PC-9 (cell line): Measurements from ENCODE around the gene LDB1. TPM values are rescaled to one million over a fixed set of nuclear protein-coding genes. Genes with fewer than 3 reads are reported as not detected.

Experiments used
- BruUV-seq: library from RNA; stranded (reverse); fragments of 400-500 nt; replicated peaks from 2 replicates; lab custom pipeline; 2021; lab: Mats Ljungman, UMichigan
- CTCF ChIA-PET: fragments of 300-600 bp; sonication (Branson Sonifier 250); formaldehyde crosslinking; loops from one replicate; lab custom pipeline; 2022; ENCODE audit warnings: antibody characterized with exemption; lab: Charles Lee
- POLR2A ChIA-PET: fragments of 300-600 bp; sonication (Branson Sonifier 250); formaldehyde crosslinking; loops from one replicate; lab custom pipeline; 2022; ENCODE audit warnings: antibody characterized with exemption; ENCODE audit not compliant: unreplicated experiment; lab: Charles Lee
- DNase-seq, 2 experiments: peaks; one replicate each; pipeline versions ENCODE4 v3.0.0 to v3.0.0-alpha.2; 2015 to 2022; ENCODE audit warnings: mixed read lengths in 1 of 2
- H2AFZ ChIP-seq: fragments of 200-600 bp; sonication (generic); 2 replicates; pipeline ENCODE4 v1.8.1; 2017; ENCODE audit warnings: antibody characterized with exemption
- H3F3A ChIP-seq: fragments of 200-600 bp; sonication (generic); 2 replicates; pipeline ENCODE4 v1.8.1; 2017; ENCODE audit warnings: antibody characterized with exemption, mild to moderate bottlenecking, low read depth; ENCODE audit not compliant: insufficient read depth
- H3K27ac ChIP-seq: fragments of 200-600 bp; sonication (generic); 2 replicates; pipeline ENCODE4 v1.6.1; 2016; ENCODE audit warnings: mixed run types
- H3K27me3 ChIP-seq: fragments of 200-600 bp; sonication (generic); 2 replicates; pipeline ENCODE4 v1.6.1; 2016; ENCODE audit warnings: low read depth, mixed run types; ENCODE audit not compliant: insufficient read depth
- H3K36me3 ChIP-seq: fragments of 200-600 bp; sonication (generic); 2 replicates; pipeline ENCODE4 v1.6.1; 2016; ENCODE audit warnings: low read depth, mixed run types
- H3K4me1 ChIP-seq: fragments of 200-600 bp; sonication (generic); replicated peaks from 2 replicates; pipeline ENCODE4 v1.6.1; 2016; ENCODE audit warnings: mixed run types; ENCODE audit not compliant: insufficient read depth
- H3K4me2 ChIP-seq: fragments of 200-600 bp; sonication (generic); 2 replicates; pipeline ENCODE4 v1.6.1; 2017; ENCODE audit warnings: mixed run types
- H3K4me3 ChIP-seq: fragments of 200-600 bp; sonication (generic); 2 replicates; pipeline ENCODE4 v1.6.1; 2016; ENCODE audit warnings: mixed run types
- H3K79me2 ChIP-seq: fragments of 200-600 bp; sonication (generic); 2 replicates; pipeline ENCODE4 v1.6.1; 2017; ENCODE audit warnings: low read depth, mixed run types
- H3K9me2 ChIP-seq: fragments of 200-600 bp; sonication (generic); 2 replicates; pipeline ENCODE4 v1.8.1; 2017; ENCODE audit warnings: mild to moderate bottlenecking; ENCODE audit not compliant: insufficient read depth
- H3K9me3 ChIP-seq: fragments of 200-600 bp; sonication (generic); 2 replicates; pipeline ENCODE4 v1.8.1; 2016; ENCODE audit warnings: low read depth; ENCODE audit not compliant: insufficient read depth
- H4K20me1 ChIP-seq: fragments of 200-600 bp; sonication (generic); 2 replicates; pipeline ENCODE4 v1.8.1; 2017; ENCODE audit not compliant: insufficient read depth
- EZH2 ChIP-seq: fragments of 200-600 bp; sonication (generic); IDR thresholded peaks from 2 replicates; pipeline ENCODE4 v1.8.0; 2017; ENCODE audit warnings: antibody characterized with exemption, low read depth
- intact Hi-C: fragments of 100-400 bp; cut with micrococcal nuclease; formaldehyde crosslinking; loops from one replicate; pipeline ENCODE4 v1.10.0; 2022; ENCODE audit not compliant: unreplicated experiment
- total RNA-seq: library from RNA; stranded (reverse); gene quantifications from 2 replicates; pipeline ENCODE4 v1.2.3, GENCODE V29; 2021
- TF ChIP-seq, protein P1 (sequence below): fragments of 200-600 bp; sonication (generic); conservative IDR thresholded peaks from 2 replicates; pipeline ENCODE4 v1.6.1; 2017; ENCODE audit warnings: mixed run types, antibody characterized with exemption, mild to moderate bottlenecking, moderate library complexity

The LDB1 gene
- total RNA-seq, 1 experiment from 2014 or later, result 38.5 TPM

GRCh38 chr10:102059987-102060386, 60.2 kb downstream of the LDB1 start:
- Histone ChIP-seq H2AFZ (no peak overlapping the region), H3K9me3 (no peaks in the 10 kb centered on the region), H3K4me3 (no peak overlapping the region), H3K4me1 (0 out of 2 replicates have a peak, but pooled peaks cover under 1% of the 10 kb centered on the region), H3K4me2 (no peak overlapping the region), H3K27me3 (no peaks in the 10 kb centered on the region), H3K36me3 (no peaks in the 10 kb centered on the region), H3K9me2 (no peaks in the 10 kb centered on the region), H3F3A (peaks cover 7% of the 10 kb centered on the region), H3K27ac (no peak overlapping the region), H4K20me1 (no peaks in the 10 kb centered on the region), H3K79me2 (peaks cover 5% of the 10 kb centered on the region)
- intact Hi-C loops, result no loop called here
- TF ChIP-seq, protein P1, sequence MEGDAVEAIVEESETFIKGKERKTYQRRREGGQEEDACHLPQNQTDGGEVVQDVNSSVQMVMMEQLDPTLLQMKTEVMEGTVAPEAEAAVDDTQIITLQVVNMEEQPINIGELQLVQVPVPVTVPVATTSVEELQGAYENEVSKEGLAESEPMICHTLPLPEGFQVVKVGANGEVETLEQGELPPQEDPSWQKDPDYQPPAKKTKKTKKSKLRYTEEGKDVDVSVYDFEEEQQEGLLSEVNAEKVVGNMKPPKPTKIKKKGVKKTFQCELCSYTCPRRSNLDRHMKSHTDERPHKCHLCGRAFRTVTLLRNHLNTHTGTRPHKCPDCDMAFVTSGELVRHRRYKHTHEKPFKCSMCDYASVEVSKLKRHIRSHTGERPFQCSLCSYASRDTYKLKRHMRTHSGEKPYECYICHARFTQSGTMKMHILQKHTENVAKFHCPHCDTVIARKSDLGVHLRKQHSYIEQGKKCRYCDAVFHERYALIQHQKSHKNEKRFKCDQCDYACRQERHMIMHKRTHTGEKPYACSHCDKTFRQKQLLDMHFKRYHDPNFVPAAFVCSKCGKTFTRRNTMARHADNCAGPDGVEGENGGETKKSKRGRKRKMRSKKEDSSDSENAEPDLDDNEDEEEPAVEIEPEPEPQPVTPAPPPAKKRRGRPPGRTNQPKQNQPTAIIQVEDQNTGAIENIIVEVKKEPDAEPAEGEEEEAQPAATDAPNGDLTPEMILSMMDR, result no peak
- no peak for TF ChIP-seq EZH2
- ChIA-PET CTCF (interaction anchor here (0.6 kb wide), 1 partner anchor 172 kb away, joined by 3 read pairs; no protein-coding TSS in a partner anchor), POLR2A (no interaction called here)
- no peak for DNase-seq
- no TSS peak for BruUV-seq

Other genes starting within 250 kb of the LDB1 start
- 12.0 and 12.8 TPM in 2 replicates for gene ARMH3, start 64.2 kb downstream of the LDB1 start, total RNA-seq
- gene HPS6, start 55.0 kb downstream of the LDB1 start, total RNA-seq, result 12.5 and 16.9 TPM in 2 replicates
- gene PPRC1, start 12.7 kb upstream of the LDB1 start, total RNA-seq, result 22.9 and 25.1 TPM in 2 replicates
- gene NOLC1, start 32.0 kb upstream of the LDB1 start, total RNA-seq, result 58.3 and 59.5 TPM in 2 replicates
- gene ELOVL3, start 105.9 kb upstream of the LDB1 start, total RNA-seq, result 0.61 and 0.88 TPM in 2 replicates
- not detected in 2 replicates for gene PITX3, start 121.1 kb upstream of the LDB1 start, total RNA-seq
- 18.6 and 28.3 TPM in 2 replicates for gene GBF1, start 125.2 kb upstream of the LDB1 start, total RNA-seq